ENCODE measurements around the gene ADGRG4.
A peak's percentile ranks its signal among the peaks of the same experiment; 100 is the strongest.

ADGRG4 gene

GRCh38 chrX:136295380-136295779, 5.4 kb upstream of the ADGRG4 start:
- no peak for DNase-seq

- DNase-seq = no peak
These were observed 2.3 kb downstream of the ADGRG4 start for GRCh38 chrX:136303041-136303440.

- no peak for DNase-seq
These were observed 3.7 kb downstream of the ADGRG4 start for GRCh38 chrX:136304493-136304892.

GRCh38 chrX:136306182-136306581, 5.4 kb downstream of the ADGRG4 start:
- DNase-seq = no peak

GRCh38 chrX:136307471-136307870, 6.7 kb downstream of the ADGRG4 start:
- no peak for DNase-seq

DNA sequence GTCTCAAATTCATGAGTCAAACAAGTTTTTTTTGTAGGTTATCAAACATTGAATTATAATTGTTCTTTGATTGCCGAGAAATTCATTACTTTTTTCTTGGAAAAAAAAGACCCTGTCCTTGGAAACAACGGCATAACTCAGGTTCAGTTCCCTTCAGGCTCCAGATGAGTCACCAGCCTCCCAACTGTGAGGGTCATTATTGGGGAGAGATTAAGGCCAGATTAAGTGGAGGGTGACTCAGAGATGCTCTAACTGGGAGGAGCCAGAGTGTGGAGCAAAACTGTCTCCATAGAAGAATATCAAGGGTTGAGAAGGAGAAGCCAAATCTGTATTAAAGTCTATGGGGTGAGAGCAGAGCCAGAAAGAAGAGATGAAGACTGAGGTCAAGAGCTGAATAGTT, 9.6 kb downstream of the ADGRG4 start:
- no peak for DNase-seq

DNA sequence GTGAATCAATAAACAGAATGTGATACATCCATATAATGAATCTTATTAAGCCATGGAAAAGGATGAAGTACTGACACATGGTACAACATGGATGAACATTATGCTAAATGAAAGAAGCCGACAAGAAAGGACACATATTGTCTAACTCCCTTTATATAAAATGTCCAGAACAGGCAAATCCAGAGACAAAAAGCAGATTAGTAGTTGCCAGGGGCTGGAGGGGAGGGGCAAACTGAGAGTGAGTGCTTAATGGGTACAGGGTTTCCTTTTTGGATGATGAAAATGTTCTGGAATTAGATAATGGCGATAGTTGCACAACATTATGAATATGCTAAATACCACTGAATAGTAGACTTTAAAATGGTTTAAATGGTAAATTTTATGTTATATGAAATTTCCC, 17.4 kb downstream of the ADGRG4 start:
- DNase-seq = no peak

- peak; percentile 67 for DNase-seq
These were observed 18.3 kb downstream of the ADGRG4 start for GRCh38 chrX:136318895-136319597.

DNA sequence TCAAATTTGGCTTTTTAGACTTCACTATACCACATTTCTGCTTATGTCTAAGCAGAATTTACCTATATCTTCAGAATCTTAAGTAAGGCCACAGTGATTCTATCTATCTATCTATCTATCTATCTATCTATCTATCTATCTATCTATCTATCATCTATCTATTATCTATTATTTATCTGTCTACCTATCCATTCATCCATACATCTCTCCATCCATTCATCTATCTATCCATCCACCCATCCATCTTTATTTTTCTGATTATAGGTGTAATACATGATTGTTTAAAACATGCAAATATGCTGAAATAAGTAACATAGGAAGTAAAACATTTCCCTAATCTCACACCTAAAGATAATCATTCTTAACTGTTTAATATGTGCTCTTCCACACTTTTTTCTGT, 18.8 kb downstream of the ADGRG4 start:
- no peak for DNase-seq

DNA sequence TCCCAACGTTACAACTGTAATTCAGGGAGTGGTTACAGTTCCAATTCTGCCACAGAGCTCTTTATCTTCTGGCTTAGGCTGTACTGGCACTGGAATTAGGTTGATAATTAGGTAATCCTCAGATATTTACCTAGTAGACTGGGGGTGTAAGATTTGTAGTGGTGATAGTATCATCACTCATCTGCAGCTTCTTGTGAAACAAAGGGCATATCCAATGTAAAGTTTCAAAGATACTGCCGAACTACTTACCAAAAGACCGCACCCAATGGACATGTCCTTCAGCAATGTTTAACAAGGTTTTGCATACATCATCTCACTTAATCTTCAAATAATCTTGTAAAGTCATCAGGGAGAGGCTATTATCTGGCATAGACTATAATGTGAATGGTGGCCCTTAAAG, 20.8 kb downstream of the ADGRG4 start:
- DNase-seq = no peak

DNA sequence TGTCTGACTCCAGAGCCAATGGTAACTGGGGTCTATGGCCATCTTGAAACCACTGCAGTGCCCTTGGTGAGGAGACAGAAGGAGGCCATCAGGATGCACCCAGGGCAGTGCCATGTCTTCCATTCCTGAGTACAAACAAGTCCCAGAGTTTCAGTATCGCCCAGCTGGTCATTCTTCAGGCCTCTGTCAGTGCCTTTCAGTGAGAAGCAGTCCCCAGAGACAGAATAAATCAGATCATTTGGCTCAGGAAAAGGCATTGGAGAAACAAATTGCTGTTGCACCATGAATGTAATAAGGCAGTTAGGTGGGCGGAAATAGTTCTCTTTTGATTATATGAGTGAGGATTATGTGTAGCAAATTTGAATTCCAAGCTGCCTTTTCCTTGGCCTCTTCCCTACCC, 21.3 kb downstream of the ADGRG4 start:
- no peak for DNase-seq

DNA sequence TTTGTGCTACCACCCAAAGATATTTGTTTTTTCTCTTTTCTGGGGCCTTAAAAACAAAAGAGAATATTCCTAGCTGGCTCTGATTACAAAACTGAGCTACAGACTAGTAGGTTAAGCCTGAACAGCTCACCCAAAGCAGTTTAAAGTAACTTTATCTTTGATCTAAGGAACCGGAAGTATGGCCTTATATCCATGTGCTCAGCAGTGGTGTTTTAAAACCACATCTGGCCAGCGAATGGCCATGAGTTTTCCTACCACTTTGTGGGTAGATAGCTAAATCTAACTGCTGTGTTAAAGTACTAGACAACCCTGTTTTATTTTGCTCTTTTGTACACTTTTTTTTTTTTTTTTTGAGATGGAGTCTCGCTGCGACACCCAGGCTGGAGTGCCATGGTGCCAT, 24.6 kb downstream of the ADGRG4 start:
- DNase-seq = no peak

DNA sequence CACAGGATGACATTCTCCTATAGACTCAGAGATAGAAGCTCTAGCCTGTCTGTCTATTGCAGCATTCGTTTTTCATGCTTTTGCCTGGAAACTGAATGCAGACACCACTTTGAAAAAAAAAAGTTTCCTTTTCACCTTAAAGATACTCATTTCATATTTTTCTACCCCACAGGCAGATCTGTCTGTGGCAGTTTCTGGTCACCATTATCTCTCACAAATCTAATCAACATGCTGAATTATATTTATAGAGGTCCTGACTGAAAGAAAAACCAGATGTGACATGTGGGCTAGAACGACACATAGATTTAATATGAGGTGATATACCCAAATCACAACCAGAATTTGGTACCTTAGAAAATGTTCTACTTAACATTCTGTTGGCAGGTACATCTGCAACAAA, 28.2 kb downstream of the ADGRG4 start:
- no peak for DNase-seq

- DNase-seq = no peak
These were observed 35.9 kb downstream of the ADGRG4 start for GRCh38 chrX:136336623-136337022.

DNA sequence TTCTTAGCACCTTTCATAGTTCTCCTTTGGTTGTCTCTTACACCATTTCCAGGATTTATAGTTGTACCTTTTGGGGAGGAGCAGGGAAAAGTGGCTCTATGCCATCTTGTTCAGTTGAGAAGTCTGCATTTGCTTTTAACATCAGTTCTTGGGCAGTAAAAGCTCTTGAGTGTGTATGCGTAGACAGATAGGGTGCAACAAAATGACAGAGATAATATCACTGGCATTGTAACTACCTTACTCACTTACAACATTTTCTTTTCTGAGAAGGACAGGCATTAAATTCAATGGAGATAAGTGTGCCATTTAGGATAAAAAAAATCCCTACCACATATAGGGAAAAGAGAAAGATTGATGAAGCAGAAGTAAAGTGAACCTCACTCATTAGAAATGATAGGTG, 38.9 kb downstream of the ADGRG4 start:
- DNase-seq = no peak

DNA sequence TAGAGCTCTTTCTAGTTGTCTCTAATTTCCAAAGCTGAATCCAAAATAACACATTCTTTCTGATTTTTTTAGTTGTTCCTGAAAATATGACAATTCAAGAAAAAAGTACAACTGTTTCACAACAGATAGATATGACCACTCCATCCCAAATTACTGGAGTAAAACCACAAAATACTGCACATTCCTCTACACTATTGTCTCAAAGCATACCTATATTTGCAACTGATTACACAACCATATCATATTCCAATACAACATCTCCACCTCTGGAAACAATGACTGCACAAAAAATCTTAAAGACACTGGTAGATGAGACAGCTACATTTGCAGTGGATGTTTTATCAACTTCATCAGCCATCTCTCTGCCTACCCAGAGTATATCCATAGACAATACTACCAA, 43.6 kb downstream of the ADGRG4 start:
- no peak for DNase-seq

DNA sequence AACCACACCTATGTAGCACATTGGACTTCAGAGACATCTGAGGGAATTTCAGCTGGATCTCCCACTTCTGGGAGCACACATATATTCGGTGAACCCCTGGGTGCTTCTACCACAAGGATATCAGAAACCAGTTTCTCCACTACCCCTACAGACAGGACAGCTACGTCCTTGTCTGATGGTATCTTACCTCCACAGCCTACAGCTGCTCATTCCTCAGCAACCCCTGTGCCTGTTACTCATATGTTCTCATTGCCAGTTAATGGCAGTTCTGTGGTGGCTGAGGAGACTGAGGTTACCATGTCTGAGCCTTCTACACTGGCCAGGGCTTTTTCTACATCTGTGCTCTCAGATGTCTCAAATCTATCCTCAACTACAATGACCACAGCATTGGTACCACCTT, 45.7 kb downstream of the ADGRG4 start:
- no peak for DNase-seq

DNA sequence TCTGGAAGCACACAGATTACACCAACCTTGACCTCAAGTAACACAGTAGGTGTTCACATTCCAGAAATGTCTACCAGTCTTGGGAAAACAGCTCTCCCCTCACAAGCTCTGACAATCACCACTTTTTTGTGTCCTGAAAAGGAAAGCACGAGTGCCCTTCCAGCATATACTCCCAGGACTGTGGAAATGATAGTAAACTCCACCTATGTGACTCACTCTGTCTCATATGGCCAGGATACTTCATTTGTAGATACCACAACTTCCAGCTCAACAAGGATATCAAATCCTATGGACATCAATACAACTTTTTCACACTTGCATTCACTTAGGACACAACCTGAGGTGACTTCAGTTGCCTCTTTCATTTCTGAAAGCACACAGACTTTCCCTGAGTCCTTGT, 46.9 kb downstream of the ADGRG4 start:
- no peak for DNase-seq

DNA sequence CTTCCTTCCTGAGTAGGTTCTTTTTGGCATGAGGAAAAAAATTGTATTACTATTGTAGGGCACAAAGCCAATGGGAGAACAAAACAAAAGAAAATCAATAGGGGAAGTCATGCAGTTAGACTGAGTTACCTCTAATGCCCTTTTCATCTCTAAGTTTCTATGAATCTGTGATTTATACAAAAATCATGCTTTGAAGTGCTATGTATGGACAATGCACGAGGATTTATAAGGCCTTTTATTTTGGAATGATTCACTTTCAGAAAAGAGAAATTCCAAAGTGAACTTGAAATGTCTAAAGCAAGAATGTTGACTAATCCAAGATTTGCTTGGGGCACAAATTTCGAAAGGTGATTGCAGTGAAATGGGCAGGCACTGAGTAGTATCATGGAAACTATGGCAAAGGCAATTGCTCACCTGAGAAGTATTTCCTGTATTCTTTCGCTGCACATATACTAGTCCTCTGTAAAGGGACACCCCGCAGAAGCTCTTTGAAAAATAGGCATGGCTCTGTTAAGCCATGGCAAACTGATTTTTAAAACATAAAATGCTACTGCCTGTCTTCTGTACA, 52.8 kb downstream of the ADGRG4 start:
- no peak for DNase-seq

DNA sequence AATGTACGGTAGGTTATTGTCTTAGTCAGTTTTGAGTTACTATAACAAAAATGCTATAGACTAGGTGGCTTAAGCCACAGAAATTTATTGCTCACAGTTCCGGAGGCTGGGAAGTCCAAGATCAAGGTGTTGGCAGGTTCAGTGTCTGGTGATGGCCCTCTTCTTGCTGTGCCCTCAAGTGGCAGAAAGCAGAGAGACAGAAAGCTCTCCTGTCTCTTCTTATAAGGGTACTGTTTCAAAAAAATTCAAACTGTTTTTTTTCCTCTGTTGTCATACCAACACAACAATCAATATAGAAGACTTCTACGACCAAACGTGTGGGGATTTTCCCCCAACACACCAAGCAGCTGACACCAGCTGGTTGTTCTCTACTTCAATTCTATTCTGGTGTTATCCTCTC, 53.4 kb downstream of the ADGRG4 start:
- DNase-seq = no peak

- no peak for DNase-seq
These were observed 68.6 kb downstream of the ADGRG4 start for GRCh38 chrX:136369377-136369776.

GRCh38 chrX:136376713-136377112, 76.0 kb downstream of the ADGRG4 start:
- DNase-seq = no peak

DNA sequence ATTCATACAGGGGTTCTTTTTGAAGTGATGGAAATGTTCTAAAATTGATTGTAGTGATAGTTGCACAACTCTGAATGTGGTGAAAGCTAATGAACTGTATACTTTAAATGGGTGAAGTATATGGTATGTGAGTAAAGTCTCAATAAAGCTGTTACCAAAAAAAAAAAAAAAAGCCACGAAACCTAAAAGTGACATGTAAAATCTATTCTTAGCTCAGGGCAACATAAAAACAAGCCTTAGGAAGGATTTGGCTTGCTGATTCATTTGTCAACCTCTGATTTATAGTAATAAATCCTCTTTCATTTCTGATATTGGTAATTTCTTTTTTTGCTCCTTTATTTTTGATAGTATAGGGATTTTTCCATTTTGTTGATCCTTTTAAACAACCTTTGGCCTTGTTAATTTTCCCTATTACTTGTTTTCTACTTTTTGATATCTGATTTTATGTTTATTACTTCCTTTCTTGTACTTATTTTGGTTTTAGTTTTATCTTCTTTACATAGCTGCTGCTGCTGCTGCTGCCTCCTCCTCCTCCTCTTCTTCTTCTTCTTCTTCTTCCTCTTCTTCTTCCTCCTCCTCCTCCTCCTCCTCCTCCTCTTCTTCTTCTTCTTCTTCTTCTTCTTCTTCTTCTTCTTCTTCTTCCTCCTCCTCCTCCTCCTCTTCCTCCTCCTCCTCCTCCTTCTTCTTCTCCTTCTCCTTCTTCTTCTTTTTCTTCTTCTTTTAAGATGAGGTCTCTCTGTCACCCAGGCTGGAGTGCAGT, 79.4 kb downstream of the ADGRG4 start:
- DNase-seq = no peak

GRCh38 chrX:136386173-136386572, 85.4 kb downstream of the ADGRG4 start:
- no peak for DNase-seq

Measured in NCI-H2171 (cell line).